SH-SY5Y (cell line): ENCODE data around the gene MMP24OS.

ENCODE experiments used
- GATA2 ChIP-seq: IDR thresholded peaks from 2 replicates; pipeline ENCODE4 v1.6.1; 2011; ENCODE audit warnings: mild to moderate bottlenecking, low read depth, low read length
- GATA3 ChIP-seq: IDR thresholded peaks from 2 replicates; pipeline ENCODE4 v1.6.1; 2011; ENCODE audit warnings: low read depth, mild to moderate bottlenecking, low read length, moderate library complexity

DNA sequence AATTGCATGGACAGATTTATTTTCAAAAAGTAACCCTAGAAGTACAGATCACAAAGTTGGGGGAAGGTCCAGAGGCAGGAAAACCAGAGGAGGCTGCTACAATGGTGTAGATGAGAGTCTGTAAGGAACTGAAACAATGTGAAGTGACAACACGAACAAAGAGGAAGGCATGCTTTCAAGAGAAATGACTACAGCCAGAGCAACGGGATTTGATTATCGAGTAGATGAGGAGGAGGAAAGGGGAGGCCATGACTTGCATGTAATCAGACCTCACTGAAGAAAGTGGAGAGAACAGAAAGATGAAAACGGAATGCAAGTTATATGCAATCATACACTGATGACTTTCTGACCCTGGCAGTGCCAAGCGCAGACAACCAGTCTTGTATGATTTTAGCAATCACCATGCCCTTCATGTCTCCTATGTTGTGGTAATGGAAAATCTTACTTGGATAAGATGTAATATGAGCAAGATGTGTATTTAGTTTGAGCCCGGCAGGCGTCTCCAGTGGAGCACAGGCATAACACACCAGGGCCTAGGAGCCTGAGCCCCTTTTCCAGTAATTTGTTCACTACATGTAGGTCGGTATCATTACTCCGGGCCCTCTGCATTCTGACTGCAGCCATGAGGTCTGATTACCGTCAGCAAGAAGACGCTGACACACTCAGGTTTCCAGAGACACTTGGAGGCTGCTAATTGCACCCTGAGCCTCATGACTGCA, 48.3 kb upstream of the MMP24OS start:
- TF ChIP-seq GATA2 = no peak
- TF ChIP-seq GATA3 = no peak
